Ovary (tissue), 3 donors: ENCODE data around the gene RIMS1.

Source experiments
- EP300 ChIP-seq: sonication (generic); formaldehyde crosslinking; IDR thresholded peaks from one replicate; pipeline ENCODE4 v1.6.1; 2017; ENCODE audit warnings: antibody characterized with exemption
- POLR2A ChIP-seq: fragments of 450-650 bp; IDR thresholded peaks from one replicate; pipeline ENCODE4 v1.6.1; 2017; ENCODE audit warnings: antibody characterized with exemption, mild to moderate bottlenecking, moderate library complexity
- TF ChIP-seq, protein P1 (sequence below), 3 donors: fragments of 450-650 bp in 2 of 3; fragments of 200-600 bp in 1 of 3; IDR thresholded peaks; one replicate each; pipeline versions ENCODE4 v1.5.1 to v1.8.0; 2016 to 2022; ENCODE audit warnings: antibody characterized with exemption in 3 of 3, mild to moderate bottlenecking in 1 of 3
- donor health status: DM: no; HTN: no; CAD: no.

DNA sequence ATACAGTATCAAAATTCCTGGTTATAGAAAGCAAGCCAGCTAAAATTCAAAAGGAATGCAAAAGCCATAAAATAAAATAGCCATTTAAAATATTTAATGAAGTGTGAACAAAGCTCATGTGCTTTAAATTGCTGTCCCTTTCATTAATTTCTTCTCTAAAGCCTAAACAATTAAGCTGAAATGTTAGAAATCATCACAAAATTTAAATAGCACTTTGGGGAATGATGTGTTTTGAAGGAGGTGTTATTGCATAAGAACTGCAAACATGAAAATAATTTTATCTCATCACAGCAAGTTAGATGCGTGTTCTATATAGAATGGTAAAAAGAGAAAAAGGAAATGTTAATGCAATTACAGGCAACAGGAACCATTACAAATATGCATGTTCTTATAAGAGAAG lies 111.0 kb downstream of the RIMS1 start:
- TF ChIP-seq, protein P1, sequence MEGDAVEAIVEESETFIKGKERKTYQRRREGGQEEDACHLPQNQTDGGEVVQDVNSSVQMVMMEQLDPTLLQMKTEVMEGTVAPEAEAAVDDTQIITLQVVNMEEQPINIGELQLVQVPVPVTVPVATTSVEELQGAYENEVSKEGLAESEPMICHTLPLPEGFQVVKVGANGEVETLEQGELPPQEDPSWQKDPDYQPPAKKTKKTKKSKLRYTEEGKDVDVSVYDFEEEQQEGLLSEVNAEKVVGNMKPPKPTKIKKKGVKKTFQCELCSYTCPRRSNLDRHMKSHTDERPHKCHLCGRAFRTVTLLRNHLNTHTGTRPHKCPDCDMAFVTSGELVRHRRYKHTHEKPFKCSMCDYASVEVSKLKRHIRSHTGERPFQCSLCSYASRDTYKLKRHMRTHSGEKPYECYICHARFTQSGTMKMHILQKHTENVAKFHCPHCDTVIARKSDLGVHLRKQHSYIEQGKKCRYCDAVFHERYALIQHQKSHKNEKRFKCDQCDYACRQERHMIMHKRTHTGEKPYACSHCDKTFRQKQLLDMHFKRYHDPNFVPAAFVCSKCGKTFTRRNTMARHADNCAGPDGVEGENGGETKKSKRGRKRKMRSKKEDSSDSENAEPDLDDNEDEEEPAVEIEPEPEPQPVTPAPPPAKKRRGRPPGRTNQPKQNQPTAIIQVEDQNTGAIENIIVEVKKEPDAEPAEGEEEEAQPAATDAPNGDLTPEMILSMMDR (IDR thresholded peaks at IDR 0.05) = no peak
- TF ChIP-seq EP300 (no peak), POLR2A (no peak)
